ENCODE data around the gene PACS1. TPM values are rescaled to one million over a fixed set of nuclear protein-coding genes. Genes with fewer than 3 reads are reported as not detected.
"Not testable (repeated sequence)": the region's sequence is repeated elsewhere in the genome, so short reads cannot be mapped to it uniquely, and the experiment has no call there.

The PACS1 gene
- polyA plus RNA-seq, 1 donor (not counting 4 experiments of a cell fraction or from before 2014, with no cell fraction given): 14.9 TPM

DNA sequence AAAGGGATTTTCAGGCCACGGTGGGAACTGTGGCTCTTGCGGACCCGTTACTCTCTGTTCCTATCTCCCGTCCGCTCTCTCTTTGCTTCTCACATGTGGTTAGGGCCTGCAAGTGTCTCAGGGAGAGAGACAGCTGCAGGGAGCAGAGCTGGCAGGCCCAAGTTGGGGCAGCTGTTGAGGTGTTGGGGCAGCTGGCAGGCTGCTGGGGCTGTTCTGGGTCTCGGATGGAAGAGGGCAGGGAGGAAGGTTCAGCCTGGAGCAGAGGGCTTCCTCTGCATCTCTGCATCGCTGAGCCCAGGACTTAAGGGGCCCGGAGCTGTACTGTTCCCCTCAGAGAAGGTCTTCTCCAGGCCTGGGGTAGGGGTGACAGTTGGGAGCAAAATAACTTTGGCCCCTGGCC lies 205.3 kb downstream of the PACS1 start:
- H2AFZ ChIP-seq (ENCODE audit: control insufficient read depth, low read length): no peak overlapping the region

DNA sequence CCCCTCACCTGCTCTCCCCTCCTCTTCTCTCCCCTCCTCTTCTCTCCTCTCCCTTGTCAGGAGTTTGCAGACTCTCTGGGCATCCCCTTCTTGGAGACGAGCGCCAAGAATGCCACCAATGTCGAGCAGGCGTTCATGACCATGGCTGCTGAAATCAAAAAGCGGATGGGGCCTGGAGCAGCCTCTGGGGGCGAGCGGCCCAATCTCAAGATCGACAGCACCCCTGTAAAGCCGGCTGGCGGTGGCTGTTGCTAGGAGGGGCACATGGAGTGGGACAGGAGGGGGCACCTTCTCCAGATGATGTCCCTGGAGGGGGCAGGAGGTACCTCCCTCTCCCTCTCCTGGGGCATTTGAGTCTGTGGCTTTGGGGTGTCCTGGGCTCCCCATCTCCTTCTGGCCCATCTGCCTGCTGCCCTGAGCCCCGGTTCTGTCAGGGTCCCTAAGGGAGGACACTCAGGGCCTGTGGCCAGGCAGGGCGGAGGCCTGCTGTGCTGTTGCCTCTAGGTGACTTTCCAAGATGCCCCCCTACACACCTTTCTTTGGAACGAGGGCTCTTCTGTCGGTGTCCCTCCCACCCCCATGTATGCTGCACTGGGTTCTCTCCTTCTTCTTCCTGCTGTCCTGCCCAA lies 206.0 kb downstream of the PACS1 start:
- dilution Hi-C loops (cut with MboI; ENCODE audit: extremely low pct_ligation_motif_present, low sequenced_read_pairs): no loop called here

More for the DNA sequence above, 205.3 kb downstream of the PACS1 start:
- Histone ChIP-seq H3K79me2 (ENCODE audit: control insufficient read depth, insufficient read depth, low read length) (peaks cover 15% of the 10 kb centered on the region), H3K27ac (ENCODE audit: control insufficient read depth, insufficient read depth, low read length) (no peak overlapping the region), H3K36me3 (ENCODE audit: control insufficient read depth in 2 of 2, extremely low read depth in 1 of 2, insufficient read depth in 2 of 2, low read length in 2 of 2) (peaks cover 29 to 34% of the 10 kb centered on the region in 2 experiments), H4K20me1 (ENCODE audit: control insufficient read depth, extremely low read depth, insufficient read depth, low read length) (peaks cover 12% of the 10 kb centered on the region), H3K4me3 (ENCODE audit: control insufficient read depth in 2 of 3, extremely low read depth in 1 of 3, insufficient read depth in 2 of 3, low read depth in 1 of 3, low read length in 3 of 3) (no peak overlapping the region), H3K9me1 (ENCODE audit: control insufficient read depth, extremely low read depth, insufficient read depth, low read length) (no peaks in the 10 kb centered on the region), H3K27me3 (ENCODE audit: control insufficient read depth, extremely low read depth, insufficient read depth, low read length) (no peaks in the 10 kb centered on the region), H3K4me1 (ENCODE audit: control insufficient read depth, extremely low read depth, insufficient read depth, low read length) (no peaks in the 10 kb centered on the region), H3K9me3 (ENCODE audit: control insufficient read depth, low read depth, low read length) (no peaks in the 10 kb centered on the region), H3K4me2 (ENCODE audit: control insufficient read depth, extremely low read depth, insufficient read depth, low read depth, low read length) (no peak overlapping the region), H3K9ac (ENCODE audit: control insufficient read depth, extremely low read depth, insufficient read depth, low read length) (no peak overlapping the region)
- no peak for TF ChIP-seq EZH2 (IDR thresholded peaks at IDR 0.05; ENCODE audit: low read length)
- TF ChIP-seq, protein P1, sequence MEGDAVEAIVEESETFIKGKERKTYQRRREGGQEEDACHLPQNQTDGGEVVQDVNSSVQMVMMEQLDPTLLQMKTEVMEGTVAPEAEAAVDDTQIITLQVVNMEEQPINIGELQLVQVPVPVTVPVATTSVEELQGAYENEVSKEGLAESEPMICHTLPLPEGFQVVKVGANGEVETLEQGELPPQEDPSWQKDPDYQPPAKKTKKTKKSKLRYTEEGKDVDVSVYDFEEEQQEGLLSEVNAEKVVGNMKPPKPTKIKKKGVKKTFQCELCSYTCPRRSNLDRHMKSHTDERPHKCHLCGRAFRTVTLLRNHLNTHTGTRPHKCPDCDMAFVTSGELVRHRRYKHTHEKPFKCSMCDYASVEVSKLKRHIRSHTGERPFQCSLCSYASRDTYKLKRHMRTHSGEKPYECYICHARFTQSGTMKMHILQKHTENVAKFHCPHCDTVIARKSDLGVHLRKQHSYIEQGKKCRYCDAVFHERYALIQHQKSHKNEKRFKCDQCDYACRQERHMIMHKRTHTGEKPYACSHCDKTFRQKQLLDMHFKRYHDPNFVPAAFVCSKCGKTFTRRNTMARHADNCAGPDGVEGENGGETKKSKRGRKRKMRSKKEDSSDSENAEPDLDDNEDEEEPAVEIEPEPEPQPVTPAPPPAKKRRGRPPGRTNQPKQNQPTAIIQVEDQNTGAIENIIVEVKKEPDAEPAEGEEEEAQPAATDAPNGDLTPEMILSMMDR (optimal IDR thresholded peaks at IDR 0.05 in 1 of 3, IDR thresholded peaks at IDR 0.05 in 1 of 3, conservative IDR thresholded peaks at IDR 0.05 in 1 of 3; ENCODE audit: extremely low read depth in 1 of 3, insufficient read depth in 2 of 3, low read length in 3 of 3): no peak
- FAIRE-seq: no peak
- dilution Hi-C loops (cut with MboI; ENCODE audit: extremely low pct_ligation_motif_present, low sequenced_read_pairs): no loop called here
- no peak for DNase-seq (ENCODE audit: low read depth, low spot score)

DNA sequence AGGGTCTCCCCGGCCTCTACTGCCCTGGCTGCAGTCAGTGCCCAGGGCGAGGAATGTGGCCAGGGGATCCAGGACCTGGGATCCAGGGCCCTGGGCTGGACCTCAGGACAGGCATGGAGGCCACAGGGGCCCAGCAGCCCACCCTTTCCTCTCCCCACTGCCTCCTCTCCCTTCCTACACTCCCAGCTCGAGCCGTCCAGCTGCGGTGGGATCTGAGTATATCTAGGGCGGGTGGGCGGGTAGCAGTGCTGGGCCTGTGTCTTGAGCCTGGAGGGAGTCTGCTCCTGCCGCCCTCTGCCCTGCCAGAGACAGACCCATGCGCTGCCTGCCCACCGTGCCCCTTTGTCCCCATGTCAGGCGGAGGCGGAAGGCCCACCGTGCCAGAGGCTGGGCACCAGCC lies 206.5 kb downstream of the PACS1 start:
- Histone ChIP-seq H4K20me1 (ENCODE audit: control insufficient read depth, extremely low read depth, insufficient read depth, low read length) (peaks cover 11% of the 10 kb centered on the region), H3K36me3 (ENCODE audit: control insufficient read depth in 2 of 2, extremely low read depth in 1 of 2, insufficient read depth in 2 of 2, low read length in 2 of 2) (peaks cover 27 to 34% of the 10 kb centered on the region in 2 experiments)
- H3K9me1 ChIP-seq (ENCODE audit: control insufficient read depth, extremely low read depth, insufficient read depth, low read length); H3K27me3 ChIP-seq (ENCODE audit: control insufficient read depth, extremely low read depth, insufficient read depth, low read length); H3K27ac ChIP-seq (ENCODE audit: control insufficient read depth, insufficient read depth, low read length); DNase-seq (ENCODE audit: low read depth, low spot score); H2AFZ ChIP-seq (ENCODE audit: control insufficient read depth, low read length); H3K4me3 ChIP-seq (ENCODE audit: control insufficient read depth in 2 of 3, extremely low read depth in 1 of 3, insufficient read depth in 2 of 3, low read depth in 1 of 3, low read length in 3 of 3); H3K9ac ChIP-seq (ENCODE audit: control insufficient read depth, extremely low read depth, insufficient read depth, low read length); H3K4me1 ChIP-seq (ENCODE audit: control insufficient read depth, extremely low read depth, insufficient read depth, low read length); H3K9me3 ChIP-seq (ENCODE audit: control insufficient read depth, low read depth, low read length); H3K4me2 ChIP-seq (ENCODE audit: control insufficient read depth, extremely low read depth, insufficient read depth, low read depth, low read length); FAIRE-seq; dilution Hi-C loops (cut with MboI; ENCODE audit: extremely low pct_ligation_motif_present, low sequenced_read_pairs); H3K79me2 ChIP-seq (ENCODE audit: control insufficient read depth, insufficient read depth, low read length): not testable (repeated sequence)

More for the DNA sequence above, 206.0 kb downstream of the PACS1 start:
- Histone ChIP-seq H3K9ac (ENCODE audit: control insufficient read depth, extremely low read depth, insufficient read depth, low read length) (no peak overlapping the region), H2AFZ (ENCODE audit: control insufficient read depth, low read length) (no peak overlapping the region), H3K4me3 (ENCODE audit: control insufficient read depth in 2 of 3, extremely low read depth in 1 of 3, insufficient read depth in 2 of 3, low read depth in 1 of 3, low read length in 3 of 3) (no peak overlapping the region), H3K36me3 (ENCODE audit: control insufficient read depth in 2 of 2, extremely low read depth in 1 of 2, insufficient read depth in 2 of 2, low read length in 2 of 2) (peaks cover 29 to 34% of the 10 kb centered on the region in 2 experiments), H3K4me2 (ENCODE audit: control insufficient read depth, extremely low read depth, insufficient read depth, low read depth, low read length) (no peak overlapping the region), H3K27ac (ENCODE audit: control insufficient read depth, insufficient read depth, low read length) (no peak overlapping the region), H3K79me2 (ENCODE audit: control insufficient read depth, insufficient read depth, low read length) (peaks cover 9% of the 10 kb centered on the region), H3K9me1 (ENCODE audit: control insufficient read depth, extremely low read depth, insufficient read depth, low read length) (no peaks in the 10 kb centered on the region), H3K27me3 (ENCODE audit: control insufficient read depth, extremely low read depth, insufficient read depth, low read length) (no peaks in the 10 kb centered on the region), H3K4me1 (ENCODE audit: control insufficient read depth, extremely low read depth, insufficient read depth, low read length) (no peaks in the 10 kb centered on the region), H4K20me1 (ENCODE audit: control insufficient read depth, extremely low read depth, insufficient read depth, low read length) (peaks cover 12% of the 10 kb centered on the region), H3K9me3 (ENCODE audit: control insufficient read depth, low read depth, low read length) (no peaks in the 10 kb centered on the region)
- no peak for FAIRE-seq
- TF ChIP-seq, protein P1 (optimal IDR thresholded peaks at IDR 0.05 in 1 of 3, IDR thresholded peaks at IDR 0.05 in 1 of 3, conservative IDR thresholded peaks at IDR 0.05 in 1 of 3; ENCODE audit: extremely low read depth in 1 of 3, insufficient read depth in 2 of 3, low read length in 3 of 3): no peak
- no peak for TF ChIP-seq EZH2 (IDR thresholded peaks at IDR 0.05; ENCODE audit: low read length)
- DNase-seq (ENCODE audit: low read depth, low spot score): no peak

DNA sequence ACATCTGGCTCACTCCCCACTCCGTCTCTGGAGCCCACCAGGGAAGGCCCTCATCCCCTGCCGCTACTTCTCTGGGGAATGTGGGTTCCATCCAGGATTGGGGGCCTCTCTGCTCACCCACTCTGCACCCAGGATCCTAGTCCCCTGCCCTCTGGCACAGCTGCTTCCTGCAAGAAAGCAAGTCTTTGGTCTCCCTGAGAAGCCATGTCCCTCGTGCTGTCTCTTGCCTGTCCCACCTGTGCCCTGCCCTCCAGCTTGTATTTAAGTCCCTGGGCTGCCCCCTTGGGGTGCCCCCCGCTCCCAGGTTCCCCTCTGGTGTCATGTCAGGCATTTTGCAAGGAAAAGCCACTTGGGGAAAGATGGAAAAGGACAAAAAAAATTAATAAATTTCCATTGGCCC lies 207.0 kb downstream of the PACS1 start:
- DNase-seq (ENCODE audit: low read depth, low spot score); H4K20me1 ChIP-seq (ENCODE audit: control insufficient read depth, extremely low read depth, insufficient read depth, low read length): not testable (repeated sequence)

More for the DNA sequence above, 207.0 kb downstream of the PACS1 start:
- peaks cover 24 to 29% of the 10 kb centered on the region in 2 experiments for H3K36me3 ChIP-seq (ENCODE audit: control insufficient read depth in 2 of 2, extremely low read depth in 1 of 2, insufficient read depth in 2 of 2, low read length in 2 of 2)
- H3K9me3 ChIP-seq (ENCODE audit: control insufficient read depth, low read depth, low read length); FAIRE-seq; H3K9me1 ChIP-seq (ENCODE audit: control insufficient read depth, extremely low read depth, insufficient read depth, low read length); H3K4me2 ChIP-seq (ENCODE audit: control insufficient read depth, extremely low read depth, insufficient read depth, low read depth, low read length); H3K27me3 ChIP-seq (ENCODE audit: control insufficient read depth, extremely low read depth, insufficient read depth, low read length); H3K9ac ChIP-seq (ENCODE audit: control insufficient read depth, extremely low read depth, insufficient read depth, low read length); H3K4me3 ChIP-seq (ENCODE audit: control insufficient read depth in 2 of 3, extremely low read depth in 1 of 3, insufficient read depth in 2 of 3, low read depth in 1 of 3, low read length in 3 of 3); H2AFZ ChIP-seq (ENCODE audit: control insufficient read depth, low read length); H3K79me2 ChIP-seq (ENCODE audit: control insufficient read depth, insufficient read depth, low read length); H3K27ac ChIP-seq (ENCODE audit: control insufficient read depth, insufficient read depth, low read length); dilution Hi-C loops (cut with MboI; ENCODE audit: extremely low pct_ligation_motif_present, low sequenced_read_pairs); H3K4me1 ChIP-seq (ENCODE audit: control insufficient read depth, extremely low read depth, insufficient read depth, low read length): not testable (repeated sequence)
